ENCODE results near the gene KCP.
A peak's percentile ranks its signal among the peaks of the same experiment; 100 is the strongest.

The KCP gene

DNA sequence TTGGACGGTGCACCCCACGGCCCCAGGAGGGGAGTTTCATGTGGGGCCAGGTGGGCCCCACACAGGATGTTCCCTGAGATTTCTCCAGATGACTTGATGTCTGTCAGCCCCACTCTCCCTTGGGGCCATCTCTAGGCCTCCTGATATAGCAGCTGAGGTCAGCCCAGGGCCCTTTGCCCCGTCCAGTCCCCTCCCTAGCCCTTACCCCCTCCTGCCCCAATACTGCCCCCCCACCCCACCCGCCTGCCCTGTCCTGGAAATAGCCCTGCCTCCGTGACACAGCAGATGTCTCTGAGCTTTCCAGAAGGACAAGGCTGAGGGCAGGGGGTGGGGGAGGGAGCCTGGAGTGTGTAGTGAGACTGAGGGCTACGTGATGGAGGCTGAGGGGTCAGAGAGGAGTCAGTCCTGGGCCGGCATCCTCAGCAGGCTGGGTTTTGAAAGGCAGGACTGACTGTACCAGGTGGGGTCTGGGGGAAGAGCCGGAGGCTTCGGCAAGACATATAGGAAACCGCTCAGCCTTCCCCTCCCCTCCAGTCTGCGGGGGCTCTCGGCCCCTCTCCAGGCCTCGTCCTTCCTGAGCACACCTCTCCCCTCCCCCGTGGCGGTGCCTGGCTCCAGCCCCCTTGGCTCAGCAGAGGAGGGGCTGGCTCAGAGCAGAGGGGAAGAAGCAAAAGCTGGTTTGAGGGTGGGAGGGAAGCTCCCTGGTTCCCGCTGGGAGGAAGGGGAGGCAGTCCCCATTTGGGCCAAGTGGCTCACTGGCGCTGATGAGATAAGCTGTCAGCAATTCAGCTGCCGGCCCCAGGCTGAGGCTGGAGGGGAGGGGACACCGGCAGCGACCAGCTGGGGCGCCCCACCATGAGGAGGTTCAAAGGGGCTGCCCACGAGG lies 78.3 kb downstream of the KCP start:
- DNase-seq (ENCODE audit: low spot score in 2 of 2) (no peak), ATAC-seq (replicated peaks; ENCODE audit: extremely low read depth, poor library complexity, severe bottlenecking) (no peak)
- no peak overlapping the region for H3K27ac Mint-ChIP-seq (ENCODE audit: low read depth)
- no peak overlapping the region for H3K4me3 Mint-ChIP-seq
- H3K4me1 Mint-ChIP-seq: peaks cover 7% of the 10 kb centered on the region
- no peaks in the 10 kb centered on the region for H3K9me3 Mint-ChIP-seq
- H3K36me3 Mint-ChIP-seq (ENCODE audit: insufficient read depth): no peaks in the 10 kb centered on the region
- peaks cover 53% of the 10 kb centered on the region for H3K27me3 Mint-ChIP-seq

DNA sequence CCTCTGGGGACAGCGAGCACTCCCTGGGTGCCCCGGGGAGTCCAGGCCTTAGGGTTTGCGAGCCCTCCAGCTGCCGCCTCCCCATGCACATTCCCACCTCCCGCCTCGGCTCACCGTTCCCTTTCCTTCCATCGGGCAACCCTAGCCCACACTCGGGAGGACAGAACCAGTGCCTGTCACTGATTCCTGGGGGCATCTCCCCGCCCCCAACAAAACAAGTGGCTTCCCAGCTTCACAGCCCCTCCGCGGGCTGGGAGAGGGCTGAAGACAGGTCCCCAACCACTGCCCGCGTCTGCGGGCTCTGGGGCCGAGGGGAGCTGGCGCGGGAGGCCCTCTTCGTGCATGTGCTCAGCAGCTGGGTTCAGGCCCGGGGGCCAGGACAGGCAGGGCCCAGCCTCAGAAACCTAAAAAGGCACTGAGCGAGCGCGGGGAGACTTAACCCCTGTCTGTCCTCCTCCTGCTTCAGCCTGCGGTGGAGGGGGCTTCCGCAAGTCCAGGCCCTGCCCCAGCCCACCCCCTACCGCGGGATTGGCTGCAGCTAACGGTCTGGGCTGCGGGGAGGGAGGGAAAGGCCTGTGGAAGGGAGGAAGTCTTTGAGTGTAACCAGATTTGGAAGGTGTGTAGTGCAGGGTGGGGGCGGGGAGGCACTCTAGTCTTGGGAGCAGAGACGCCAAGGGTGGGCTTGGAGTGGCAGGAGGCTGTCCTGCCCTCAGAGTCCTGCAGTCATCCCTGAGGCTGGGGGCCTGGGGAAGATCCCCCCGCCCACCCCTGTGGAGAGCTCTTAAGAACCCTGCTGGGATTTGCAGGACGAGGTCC lies 79.1 kb downstream of the KCP start:
- H3K9me3 Mint-ChIP-seq: no peaks in the 10 kb centered on the region
- DNase-seq (ENCODE audit: low spot score in 2 of 2) (no peak), ATAC-seq (replicated peaks; ENCODE audit: extremely low read depth, poor library complexity, severe bottlenecking) (peak; percentile 22)
- peaks cover 2% of the 10 kb centered on the region for H3K36me3 Mint-ChIP-seq (ENCODE audit: insufficient read depth)
- H3K27me3 Mint-ChIP-seq: peaks cover 58% of the 10 kb centered on the region
- no peak overlapping the region for H3K27ac Mint-ChIP-seq (ENCODE audit: low read depth)
- peaks cover 7% of the 10 kb centered on the region for H3K4me1 Mint-ChIP-seq
- peak overlapping the region; percentile 75 for H3K4me3 Mint-ChIP-seq

DNA sequence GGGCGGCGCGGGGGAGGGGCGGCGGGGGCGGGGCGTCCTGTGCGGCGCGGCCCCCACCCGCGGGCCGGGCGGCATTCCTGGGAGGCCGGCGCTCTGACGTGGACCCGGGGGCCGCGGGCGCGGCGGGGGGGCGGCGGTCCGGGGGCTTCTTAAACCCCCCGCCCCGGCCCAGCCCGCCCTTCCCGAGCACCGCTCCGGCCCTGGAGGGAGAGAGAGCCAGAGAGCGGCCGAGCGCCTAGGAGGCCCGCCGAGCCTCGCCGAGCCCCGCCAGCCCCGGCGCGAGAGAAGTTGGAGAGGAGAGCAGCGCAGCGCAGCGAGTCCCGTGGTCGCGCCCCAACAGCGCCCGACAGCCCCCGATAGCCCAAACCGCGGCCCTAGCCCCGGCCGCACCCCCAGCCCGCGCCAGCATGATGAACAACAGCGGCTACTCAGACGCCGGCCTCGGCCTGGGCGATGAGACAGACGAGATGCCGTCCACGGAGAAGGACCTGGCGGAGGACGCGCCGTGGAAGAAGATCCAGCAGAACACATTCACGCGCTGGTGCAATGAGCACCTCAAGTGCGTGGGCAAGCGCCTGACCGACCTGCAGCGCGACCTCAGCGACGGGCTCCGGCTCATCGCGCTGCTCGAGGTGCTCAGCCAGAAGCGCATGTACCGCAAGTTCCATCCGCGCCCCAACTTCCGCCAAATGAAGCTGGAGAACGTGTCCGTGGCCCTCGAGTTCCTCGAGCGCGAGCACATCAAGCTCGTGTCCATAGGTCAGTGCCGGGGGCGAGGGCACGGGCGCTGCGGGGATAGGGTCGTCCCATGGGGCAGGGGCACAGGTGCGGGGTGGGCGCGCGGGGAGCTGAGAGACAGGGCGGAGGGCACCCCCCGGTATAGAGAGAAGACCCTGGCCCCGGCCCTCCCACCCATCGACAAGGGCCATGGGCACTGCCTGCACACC lies 80.0 kb downstream of the KCP start, which contains the start of gene FLNC:
FLNC (plus strand) TSS at position 176 of the 947 bp plus-strand sequence; CDS start at position 408, 232 bp downstream.
- no peak for DNase-seq (ENCODE audit: low spot score in 2 of 2)

DNA sequence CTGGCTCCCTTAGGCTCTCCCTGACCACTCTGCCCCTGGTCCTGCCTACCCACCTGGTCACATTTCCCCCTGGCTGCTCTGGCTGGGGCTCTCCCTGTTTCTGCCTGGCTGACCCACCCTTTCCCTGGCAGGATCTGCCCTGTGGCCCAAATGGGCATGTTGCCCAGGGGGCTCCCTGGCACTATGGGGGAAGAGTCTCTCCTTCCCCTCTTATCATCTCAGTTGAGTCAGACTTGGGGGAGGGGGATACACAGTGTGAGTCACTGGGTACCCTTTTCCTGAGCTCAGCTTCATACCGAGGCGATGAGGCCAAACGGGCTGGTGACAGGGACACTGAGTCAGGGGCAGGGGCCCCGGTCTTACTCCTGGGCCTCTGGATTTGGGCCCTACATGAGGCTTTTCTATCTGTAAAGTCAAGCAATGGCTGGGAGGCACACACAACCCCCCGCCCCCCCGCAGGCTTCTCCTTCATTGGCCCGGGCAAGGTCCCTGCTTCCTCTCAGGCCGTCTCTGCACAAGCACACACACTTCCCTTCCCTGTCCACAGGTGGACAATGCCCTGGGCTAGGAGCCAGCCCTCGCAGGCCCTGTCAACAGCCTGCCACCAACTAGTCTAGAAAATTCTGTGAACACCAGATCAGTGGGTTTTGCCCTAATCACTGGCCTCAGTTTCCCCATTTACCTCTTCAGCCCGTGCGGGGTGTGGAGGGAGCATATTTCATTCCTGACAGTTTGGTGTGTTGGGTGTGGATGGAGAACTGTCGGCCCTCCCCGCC lies 80.9 kb downstream of the KCP start:
- H3K27me3 Mint-ChIP-seq: peaks cover 58% of the 10 kb centered on the region
- H3K9me3 Mint-ChIP-seq: no peaks in the 10 kb centered on the region
- ATAC-seq (replicated peaks; ENCODE audit: extremely low read depth, poor library complexity, severe bottlenecking) (no peak), DNase-seq (ENCODE audit: low spot score in 2 of 2) (no peak)
- H3K36me3 Mint-ChIP-seq (ENCODE audit: insufficient read depth): peaks cover 2% of the 10 kb centered on the region
- H3K4me1 Mint-ChIP-seq: peaks cover 7% of the 10 kb centered on the region
- H3K27ac Mint-ChIP-seq (ENCODE audit: low read depth): no peak overlapping the region
- peak overlapping the region; percentile 75 for H3K4me3 Mint-ChIP-seq

More for the DNA sequence above, 80.0 kb downstream of the KCP start, which contains the start of gene FLNC:
- Mint-ChIP-seq H3K4me3 (peak within 1 kb of the TSS; percentile 75), H3K9me3 (no peaks in the 10 kb centered on the region), H3K27ac (ENCODE audit: low read depth) (no peak within 1 kb of the TSS), H3K4me1 (peaks cover 7% of the 10 kb centered on the region), H3K36me3 (ENCODE audit: insufficient read depth) (peaks cover 2% of the 10 kb centered on the region), H3K27me3 (peaks cover 58% of the 10 kb centered on the region)
- peak; percentile 50 for ATAC-seq (replicated peaks; ENCODE audit: extremely low read depth, poor library complexity, severe bottlenecking)

DNA sequence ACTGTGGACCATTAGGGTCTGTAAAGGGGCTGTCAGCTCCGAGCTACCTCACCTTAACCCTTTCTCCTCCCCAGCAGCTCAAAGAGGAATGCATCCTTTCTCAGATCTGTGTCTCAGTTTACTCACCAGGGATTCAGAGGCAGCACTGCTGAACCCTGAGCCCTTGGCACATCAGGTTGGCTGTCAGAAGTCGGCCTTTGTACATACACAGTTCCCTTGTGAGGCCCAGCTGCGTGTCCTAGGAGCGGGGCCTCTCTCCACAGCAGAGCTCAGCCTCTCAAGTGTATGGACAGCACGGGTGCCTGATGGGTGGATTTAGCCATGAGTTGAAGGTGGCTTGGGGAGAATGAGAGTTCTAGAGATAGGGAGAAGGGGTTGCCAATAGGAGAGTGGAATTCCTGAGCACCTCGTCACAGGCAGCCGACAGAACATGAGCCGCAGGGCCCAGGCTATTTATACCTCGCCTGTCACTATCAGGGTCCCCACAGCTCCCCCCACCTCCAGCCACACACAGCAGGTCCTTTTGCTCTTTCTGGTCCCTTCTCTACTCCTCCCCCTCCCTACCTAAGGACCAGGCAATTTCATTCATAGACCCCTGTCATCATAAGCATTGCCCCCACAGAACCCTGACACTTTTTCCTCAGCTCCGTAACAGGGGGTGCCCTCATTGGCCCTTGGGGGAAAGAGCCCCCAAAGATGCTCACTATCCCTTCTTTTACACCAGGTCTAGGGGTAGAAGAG lies 82.4 kb downstream of the KCP start:
- H3K4me3 Mint-ChIP-seq: no peak overlapping the region
- no peak for DNase-seq (ENCODE audit: low spot score in 2 of 2)
- H3K27me3 Mint-ChIP-seq: peaks cover 58% of the 10 kb centered on the region

DNA sequence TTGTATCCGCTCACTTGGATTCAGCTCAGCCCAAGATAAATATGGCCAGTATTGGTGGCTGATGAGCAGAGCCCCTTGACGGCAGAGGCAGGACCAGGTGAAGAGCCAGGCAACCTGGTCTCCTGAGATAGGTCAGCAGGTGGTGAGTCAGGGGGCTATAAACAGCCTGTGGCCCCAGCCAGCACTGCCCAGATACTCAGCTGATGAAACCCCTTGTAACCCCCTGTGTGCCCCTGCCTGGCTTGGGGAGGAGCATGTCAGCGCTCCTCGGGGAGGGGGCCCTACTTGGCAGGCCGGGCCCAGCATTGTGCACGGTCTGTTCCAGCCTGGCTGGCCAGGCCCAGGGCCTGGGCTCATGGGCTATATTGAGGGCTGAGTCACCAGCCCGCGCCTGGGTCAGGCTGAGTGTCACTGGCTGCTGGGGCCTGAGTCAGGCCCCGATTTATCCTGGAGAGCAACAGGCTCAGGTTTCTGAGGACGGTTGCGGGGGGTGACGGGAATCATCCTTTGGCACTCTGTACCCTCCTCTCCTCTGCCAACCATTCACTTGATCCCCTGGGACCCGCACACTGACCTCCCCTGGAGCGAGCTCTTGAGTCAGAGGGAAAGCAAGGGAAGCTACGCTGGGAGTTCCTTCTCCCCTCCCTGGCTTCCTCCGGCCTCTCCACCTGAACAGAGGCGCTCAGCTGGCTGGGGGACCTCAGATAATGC lies 83.1 kb downstream of the KCP start:
- DNase-seq (ENCODE audit: low spot score in 2 of 2): no peak
- no peak for ATAC-seq (replicated peaks; ENCODE audit: extremely low read depth, poor library complexity, severe bottlenecking)
- no peaks in the 10 kb centered on the region for H3K9me3 Mint-ChIP-seq
- peaks cover 54% of the 10 kb centered on the region for H3K27me3 Mint-ChIP-seq
- H3K4me3 Mint-ChIP-seq: no peak overlapping the region
- H3K36me3 Mint-ChIP-seq (ENCODE audit: insufficient read depth): peaks cover 2% of the 10 kb centered on the region
- peaks cover 7% of the 10 kb centered on the region for H3K4me1 Mint-ChIP-seq
- no peak overlapping the region for H3K27ac Mint-ChIP-seq (ENCODE audit: low read depth)

More for the DNA sequence above, 82.4 kb downstream of the KCP start:
- Mint-ChIP-seq H3K27ac (ENCODE audit: low read depth) (no peak overlapping the region), H3K36me3 (ENCODE audit: insufficient read depth) (peaks cover 2% of the 10 kb centered on the region), H3K9me3 (no peaks in the 10 kb centered on the region), H3K4me1 (peaks cover 7% of the 10 kb centered on the region)
- no peak for ATAC-seq (replicated peaks; ENCODE audit: extremely low read depth, poor library complexity, severe bottlenecking)

DNA sequence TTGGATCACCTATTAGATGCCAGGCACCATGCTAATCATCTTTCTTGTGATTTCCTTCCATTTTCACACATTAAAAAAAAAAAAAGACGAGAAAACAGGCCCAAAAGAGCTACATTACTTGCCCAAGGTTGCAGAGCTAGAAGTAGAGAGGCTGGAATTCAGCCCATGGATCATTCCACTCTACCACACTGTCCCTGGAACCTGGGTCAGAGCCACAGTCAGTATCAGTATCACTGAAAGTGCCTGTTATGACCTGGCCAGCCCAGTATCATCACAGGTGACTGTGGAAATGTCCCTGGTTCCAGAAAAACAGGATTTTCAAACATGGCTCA lies 83.6 kb downstream of the KCP start:
- no peak for DNase-seq (ENCODE audit: low spot score in 2 of 2)
- peaks cover 49% of the 10 kb centered on the region for H3K27me3 Mint-ChIP-seq
- H3K27ac Mint-ChIP-seq (ENCODE audit: low read depth): no peak overlapping the region
- no peaks in the 10 kb centered on the region for H3K9me3 Mint-ChIP-seq
- no peak for ATAC-seq (replicated peaks; ENCODE audit: extremely low read depth, poor library complexity, severe bottlenecking)
- H3K36me3 Mint-ChIP-seq (ENCODE audit: insufficient read depth): peaks cover 2% of the 10 kb centered on the region
- H3K4me1 Mint-ChIP-seq: peaks cover 7% of the 10 kb centered on the region
- no peak overlapping the region for H3K4me3 Mint-ChIP-seq

Data from central memory CD8-positive, alpha-beta T cell (primary cell).